HFF-Myc (cell line): ENCODE data around the gene P2RY8.
"Not testable (repeated sequence)": the region's sequence is repeated elsewhere in the genome, so short reads cannot be mapped to it uniquely, and the experiment has no call there.

ENCODE experiments used
- DNase-seq: peaks from one replicate; pipeline ENCODE4 v3.0.0-alpha.2; 2011; ENCODE audit warnings: low read depth; ENCODE audit errors: extremely low read depth
- H3K4me3 ChIP-seq: replicated peaks from 2 replicates; pipeline ENCODE4 v1.5.1; 2011; ENCODE audit warnings: low read depth, mild to moderate bottlenecking, control low read depth, low read length
- TF ChIP-seq, protein P1 (sequence below): IDR thresholded peaks from 2 replicates; pipeline ENCODE4 v1.5.1; 2012; ENCODE audit warnings: mild to moderate bottlenecking, low read depth, low read length, control low read depth; ENCODE audit errors: missing control alignments

Gene P2RY8

DNA sequence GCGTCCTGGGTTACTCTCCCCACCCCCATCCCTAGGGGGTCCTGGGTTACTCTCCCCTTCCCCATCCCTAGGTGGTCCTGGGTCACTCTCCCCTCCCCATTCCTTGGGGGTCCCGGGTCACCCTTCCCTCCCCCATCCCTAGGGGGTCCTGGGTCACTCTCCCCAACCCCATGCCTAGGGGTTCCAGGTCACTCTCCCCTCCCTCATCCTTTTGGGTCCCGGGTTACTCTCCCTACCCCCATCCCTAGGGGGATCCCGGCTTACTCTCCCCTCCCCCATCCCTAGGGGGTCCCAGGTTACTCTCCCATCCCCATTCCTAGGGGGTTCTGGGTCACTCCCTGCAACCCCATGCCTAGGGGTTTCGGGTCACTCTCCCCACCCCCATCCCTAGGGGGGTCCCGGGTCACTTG, 85.7 kb downstream of the P2RY8 start:
- no peak for DNase-seq
- TF ChIP-seq, protein P1, sequence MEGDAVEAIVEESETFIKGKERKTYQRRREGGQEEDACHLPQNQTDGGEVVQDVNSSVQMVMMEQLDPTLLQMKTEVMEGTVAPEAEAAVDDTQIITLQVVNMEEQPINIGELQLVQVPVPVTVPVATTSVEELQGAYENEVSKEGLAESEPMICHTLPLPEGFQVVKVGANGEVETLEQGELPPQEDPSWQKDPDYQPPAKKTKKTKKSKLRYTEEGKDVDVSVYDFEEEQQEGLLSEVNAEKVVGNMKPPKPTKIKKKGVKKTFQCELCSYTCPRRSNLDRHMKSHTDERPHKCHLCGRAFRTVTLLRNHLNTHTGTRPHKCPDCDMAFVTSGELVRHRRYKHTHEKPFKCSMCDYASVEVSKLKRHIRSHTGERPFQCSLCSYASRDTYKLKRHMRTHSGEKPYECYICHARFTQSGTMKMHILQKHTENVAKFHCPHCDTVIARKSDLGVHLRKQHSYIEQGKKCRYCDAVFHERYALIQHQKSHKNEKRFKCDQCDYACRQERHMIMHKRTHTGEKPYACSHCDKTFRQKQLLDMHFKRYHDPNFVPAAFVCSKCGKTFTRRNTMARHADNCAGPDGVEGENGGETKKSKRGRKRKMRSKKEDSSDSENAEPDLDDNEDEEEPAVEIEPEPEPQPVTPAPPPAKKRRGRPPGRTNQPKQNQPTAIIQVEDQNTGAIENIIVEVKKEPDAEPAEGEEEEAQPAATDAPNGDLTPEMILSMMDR, result no peak
- peak overlapping the region; percentile 69 for H3K4me3 ChIP-seq

DNA sequence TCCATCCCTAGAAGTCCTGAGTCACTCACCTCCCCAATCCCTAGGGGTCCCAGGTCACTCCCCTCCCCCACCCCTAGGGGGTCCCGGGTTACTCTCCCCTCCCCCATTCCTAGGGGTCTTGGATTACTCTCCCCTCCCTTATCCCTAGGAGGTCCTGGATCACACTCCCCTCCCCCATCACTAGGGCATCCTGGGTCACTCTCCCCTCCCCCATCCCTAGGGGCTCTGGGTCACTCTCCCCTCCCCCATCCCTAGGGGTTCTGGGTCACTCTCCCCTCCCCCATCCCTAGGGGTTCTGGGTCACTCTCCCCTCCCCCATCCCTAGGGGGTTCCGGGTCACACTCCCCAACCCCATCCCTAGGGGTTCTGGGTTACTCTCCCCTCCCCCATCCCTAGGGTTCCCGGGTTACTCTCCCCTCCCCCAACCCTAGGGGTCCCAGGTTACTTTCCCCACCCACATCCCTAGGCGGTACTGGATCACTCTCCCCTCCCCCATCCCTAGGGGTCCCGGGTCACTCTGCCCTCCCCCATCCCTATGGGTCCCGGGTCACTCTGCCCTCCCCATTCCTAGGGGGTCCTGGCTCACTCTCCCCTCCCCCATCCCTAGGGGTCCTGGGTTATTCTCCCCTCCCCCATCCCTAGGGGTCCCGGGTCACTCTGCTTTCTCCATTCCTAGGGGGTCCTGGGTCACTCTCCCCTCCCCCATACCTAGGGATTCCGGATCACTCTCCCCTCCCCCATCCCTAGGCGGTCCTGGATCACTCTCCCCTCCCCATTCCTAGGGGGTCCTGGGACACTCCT, 86.4 kb downstream of the P2RY8 start:
- TF ChIP-seq, protein P1, result no peak
- no peak for DNase-seq
- no peak overlapping the region; the same call in 1 of the 2 replicates for H3K4me3 ChIP-seq

DNA sequence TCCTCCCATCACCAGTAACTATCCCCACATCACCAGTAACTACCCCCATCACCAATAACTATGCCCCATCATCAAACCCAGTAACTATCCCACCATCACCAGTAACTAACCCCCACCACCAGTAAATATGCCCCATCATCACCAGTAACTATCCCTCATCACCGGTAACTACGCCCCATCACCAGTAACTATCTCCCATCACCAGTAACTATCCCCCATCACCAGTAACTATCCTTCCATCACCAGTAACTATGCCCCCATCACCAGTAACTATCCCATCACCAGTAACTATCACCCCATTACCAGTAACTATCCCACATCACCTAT, 87.2 kb downstream of the P2RY8 start:
- no peak for DNase-seq
- TF ChIP-seq, protein P1, result no peak
- H3K4me3 ChIP-seq, result no peak overlapping the region

DNA sequence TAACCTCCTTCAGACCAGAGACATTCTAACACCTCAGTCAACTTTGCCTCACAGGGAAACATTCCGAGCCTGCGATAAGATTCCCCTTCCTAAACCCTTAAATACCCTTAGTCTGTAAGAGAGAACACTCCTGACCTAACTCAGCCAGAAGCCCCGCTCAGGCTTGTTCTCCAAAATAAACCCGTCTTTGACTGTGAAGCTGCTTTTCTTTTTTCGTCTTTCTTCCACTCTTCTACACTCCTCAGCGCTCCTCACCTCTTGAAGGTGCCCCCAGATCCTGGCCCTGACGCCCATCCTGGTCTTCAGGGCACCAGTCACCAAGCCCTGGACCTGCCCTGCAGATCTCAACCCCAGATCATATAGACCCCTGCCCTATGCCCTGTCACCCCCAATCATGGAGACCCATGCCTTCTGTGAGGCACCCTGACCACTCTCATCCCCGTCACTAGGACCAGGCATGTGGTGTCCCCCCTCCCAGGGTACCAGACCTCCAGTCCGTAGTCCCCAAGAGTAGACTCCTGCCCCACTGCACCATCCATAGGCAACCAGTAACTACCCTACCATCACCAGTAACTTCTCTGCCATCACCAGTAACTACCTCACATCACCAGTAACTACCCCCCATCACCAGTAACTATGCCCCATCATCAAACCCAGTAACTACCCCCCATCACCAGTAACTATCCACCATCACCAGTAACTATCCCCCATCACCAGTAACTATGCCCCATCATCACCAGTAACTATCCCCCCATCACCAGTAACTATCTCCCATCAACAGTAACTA, 87.8 kb downstream of the P2RY8 start:
- H3K4me3 ChIP-seq, result no peak overlapping the region
- TF ChIP-seq, protein P1, result no peak
- DNase-seq, result no peak

DNA sequence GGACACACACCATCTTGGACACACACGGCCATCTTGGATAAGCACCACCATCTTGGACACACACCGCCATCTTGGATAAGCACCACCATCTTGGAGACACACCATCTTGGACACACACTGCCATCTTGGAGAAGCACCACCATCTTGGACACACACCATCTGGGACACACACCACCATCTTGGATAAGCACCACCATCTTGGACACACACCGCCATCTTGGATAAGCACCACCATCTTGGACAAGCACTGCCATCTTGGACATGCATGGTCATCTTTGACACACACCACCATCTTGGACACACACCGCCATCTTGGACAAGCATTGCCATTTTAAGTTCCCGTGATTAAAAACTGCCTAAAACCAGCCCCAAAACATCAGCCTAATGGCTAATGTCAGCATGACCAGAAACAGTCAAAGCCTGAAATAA, 88.4 kb downstream of the P2RY8 start:
- not testable (repeated sequence) for DNase-seq, H3K4me3 ChIP-seq

DNA sequence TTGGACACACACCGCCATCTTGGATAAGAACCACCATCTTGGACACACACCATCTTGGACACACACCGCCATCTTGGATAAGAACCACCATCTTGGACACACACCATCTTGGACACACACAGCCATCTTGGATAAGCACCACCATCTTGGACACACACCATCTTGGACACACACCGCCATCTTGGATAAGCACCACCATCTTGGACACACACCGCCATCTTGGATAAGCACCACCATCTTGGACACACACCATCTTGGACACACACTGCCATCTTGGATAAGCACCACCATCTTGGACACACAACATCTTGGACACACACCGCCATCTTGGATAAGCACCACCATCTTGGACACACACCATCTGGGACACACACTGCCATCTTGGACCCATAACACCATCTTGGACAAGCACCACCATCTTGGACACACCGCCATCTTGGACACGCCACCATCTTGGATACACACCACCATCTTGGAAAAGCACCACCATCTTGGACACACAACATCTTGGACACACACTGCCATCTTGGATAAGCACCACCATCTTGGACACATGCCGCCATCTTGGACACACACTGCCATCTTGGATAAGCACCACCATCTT, 88.9 kb downstream of the P2RY8 start:
- not testable (repeated sequence) for DNase-seq, H3K4me3 ChIP-seq

DNA sequence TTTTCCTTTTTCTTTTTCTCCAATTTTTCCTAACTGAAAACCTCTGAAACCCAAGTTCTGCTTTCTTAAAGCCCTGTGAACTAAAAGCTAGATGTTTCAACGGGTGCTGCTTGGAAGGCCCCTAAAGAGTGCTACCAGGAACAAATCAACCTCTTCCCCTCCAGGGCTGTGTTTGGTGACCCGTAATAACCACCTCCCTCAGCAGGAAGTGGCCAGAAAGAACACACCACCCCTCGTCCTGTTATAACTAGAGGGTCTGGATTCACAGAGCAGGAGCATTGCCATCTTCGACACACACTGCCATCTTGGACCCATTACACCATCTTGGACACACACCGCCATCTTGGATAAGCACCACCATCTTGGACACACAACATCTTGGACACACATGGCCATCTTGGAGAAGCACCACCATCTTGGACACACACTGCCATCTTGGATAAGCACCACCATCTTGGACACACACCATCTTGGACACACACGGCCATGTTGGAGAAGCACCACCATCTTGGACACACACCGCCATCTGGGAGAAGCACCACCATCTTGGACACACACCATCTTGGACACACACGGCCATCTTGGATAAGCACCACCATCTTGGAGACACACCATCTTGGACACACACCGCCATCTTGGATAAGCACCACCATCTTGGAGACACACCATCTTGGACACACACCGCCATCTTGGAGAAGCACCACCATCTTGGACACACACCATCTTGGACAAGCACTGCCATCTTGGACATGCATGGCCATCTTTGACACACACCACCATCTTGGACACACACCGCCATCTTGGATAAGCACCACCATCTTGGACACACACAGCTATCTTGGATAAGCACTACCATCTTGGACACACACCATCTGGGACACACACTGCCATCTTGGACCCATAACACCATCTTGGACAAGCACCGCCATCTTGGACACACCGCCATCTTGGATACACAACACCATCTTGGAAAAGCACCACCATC, 89.7 kb downstream of the P2RY8 start:
- not testable (repeated sequence) for H3K4me3 ChIP-seq, DNase-seq
